ENCODE data around the gene KRT28. TPM values are rescaled to one million over a fixed set of nuclear protein-coding genes. Genes with fewer than 3 reads are reported as not detected.
A peak's percentile ranks its signal among the peaks of the same experiment; 100 is the strongest.

The KRT28 gene
- total RNA-seq, 1 experiment from 2014 or later, result not detected

DNA sequence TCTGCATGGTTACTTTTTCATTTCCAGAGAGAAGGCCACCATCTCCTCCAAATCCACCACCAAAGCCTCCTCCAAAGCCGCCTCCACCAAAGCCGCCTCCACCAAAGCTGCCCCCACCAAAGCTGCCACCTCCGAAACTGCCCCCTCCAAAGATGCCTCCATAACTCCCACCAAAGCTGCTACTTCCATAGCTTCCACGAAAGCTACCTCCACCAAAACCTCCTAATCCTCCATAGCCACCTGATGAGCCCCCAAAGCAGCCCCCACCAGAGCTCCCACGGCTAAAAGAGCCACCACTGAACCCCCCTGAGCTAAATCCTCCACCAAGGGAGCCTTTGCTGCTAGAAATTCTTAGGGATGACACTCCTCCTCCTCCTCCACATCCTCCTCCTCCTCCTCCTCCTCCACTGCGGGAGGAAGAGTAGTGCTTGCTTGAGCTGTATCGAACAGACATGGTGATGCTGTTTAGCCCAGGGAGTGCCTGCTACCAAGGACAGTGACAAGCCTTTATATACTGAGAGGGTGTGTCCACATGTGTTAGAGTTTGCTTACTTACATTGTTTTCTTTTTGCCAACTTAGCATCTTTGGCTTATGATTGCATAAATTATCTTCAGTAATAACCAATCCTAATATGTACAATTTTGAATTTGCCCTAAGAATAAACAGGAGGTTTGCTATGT is 22.5 kb upstream of the KRT28 start, which contains the start of gene KRT10:
TSS of gene KRT10 (minus strand) at position 483 of the 681 bp plus-strand sequence. CDS start at position 454, 29 bp downstream.
- Histone ChIP-seq H3K4me3 (no peak within 1 kb of the TSS), H3K27me3 (ENCODE audit: insufficient read depth, low read depth) (no peaks in the 10 kb centered on the region), H3K27ac (no peak within 1 kb of the TSS), H3K79me2 (ENCODE audit: low read depth) (peaks cover 48% of the 10 kb centered on the region), H2AFZ (no peak within 1 kb of the TSS), H3K4me1 (replicated peaks; ENCODE audit: insufficient read depth) (peaks cover 21% of the 10 kb centered on the region), H3K9me3 (ENCODE audit: insufficient read depth, low read depth) (peaks cover 4% of the 10 kb centered on the region; the same call in 1 of the 2 replicates), H3K9me2 (ENCODE audit: insufficient read depth) (no peaks in the 10 kb centered on the region), H3K36me3 (ENCODE audit: low read depth) (peaks cover 3% of the 10 kb centered on the region; the same call in 1 of the 2 replicates), H4K20me1 (ENCODE audit: insufficient read depth) (no peaks in the 10 kb centered on the region), H3F3A (ENCODE audit: insufficient read depth, low read depth) (peaks cover 36% of the 10 kb centered on the region), H3K4me2 (no peak within 1 kb of the TSS)
- DNase-seq, result no peak
- ChIA-PET POLR2A (ENCODE audit: unreplicated experiment) (no interaction called here), CTCF (no interaction called here)
- intact Hi-C loops (cut with micrococcal nuclease; ENCODE audit: unreplicated experiment), result no loop called here
- TF ChIP-seq, protein P1, sequence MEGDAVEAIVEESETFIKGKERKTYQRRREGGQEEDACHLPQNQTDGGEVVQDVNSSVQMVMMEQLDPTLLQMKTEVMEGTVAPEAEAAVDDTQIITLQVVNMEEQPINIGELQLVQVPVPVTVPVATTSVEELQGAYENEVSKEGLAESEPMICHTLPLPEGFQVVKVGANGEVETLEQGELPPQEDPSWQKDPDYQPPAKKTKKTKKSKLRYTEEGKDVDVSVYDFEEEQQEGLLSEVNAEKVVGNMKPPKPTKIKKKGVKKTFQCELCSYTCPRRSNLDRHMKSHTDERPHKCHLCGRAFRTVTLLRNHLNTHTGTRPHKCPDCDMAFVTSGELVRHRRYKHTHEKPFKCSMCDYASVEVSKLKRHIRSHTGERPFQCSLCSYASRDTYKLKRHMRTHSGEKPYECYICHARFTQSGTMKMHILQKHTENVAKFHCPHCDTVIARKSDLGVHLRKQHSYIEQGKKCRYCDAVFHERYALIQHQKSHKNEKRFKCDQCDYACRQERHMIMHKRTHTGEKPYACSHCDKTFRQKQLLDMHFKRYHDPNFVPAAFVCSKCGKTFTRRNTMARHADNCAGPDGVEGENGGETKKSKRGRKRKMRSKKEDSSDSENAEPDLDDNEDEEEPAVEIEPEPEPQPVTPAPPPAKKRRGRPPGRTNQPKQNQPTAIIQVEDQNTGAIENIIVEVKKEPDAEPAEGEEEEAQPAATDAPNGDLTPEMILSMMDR (conservative IDR thresholded peaks at IDR 0.05), result no peak
- TF ChIP-seq EZH2 (IDR thresholded peaks at IDR 0.05; ENCODE audit: low read depth), result no peak
- BruUV-seq (replicated peaks), result no TSS peak

- ChIA-PET CTCF (no interaction called here), POLR2A (ENCODE audit: unreplicated experiment) (no interaction called here)
- Histone ChIP-seq H3K4me1 (replicated peaks; ENCODE audit: insufficient read depth) (peaks cover 25% of the 10 kb centered on the region), H4K20me1 (ENCODE audit: insufficient read depth) (no peaks in the 10 kb centered on the region), H3K4me2 (no peak overlapping the region), H3K9me3 (ENCODE audit: insufficient read depth, low read depth) (peaks cover 4% of the 10 kb centered on the region; the same call in 1 of the 2 replicates), H3K79me2 (ENCODE audit: low read depth) (peaks cover 49% of the 10 kb centered on the region), H3F3A (ENCODE audit: insufficient read depth, low read depth) (peaks cover 44% of the 10 kb centered on the region), H2AFZ (no peak overlapping the region), H3K4me3 (no peak overlapping the region), H3K27me3 (ENCODE audit: insufficient read depth, low read depth) (no peaks in the 10 kb centered on the region), H3K27ac (no peak overlapping the region), H3K36me3 (ENCODE audit: low read depth) (peaks cover 8% of the 10 kb centered on the region; the same call in 1 of the 2 replicates), H3K9me2 (ENCODE audit: insufficient read depth) (no peaks in the 10 kb centered on the region)
- TF ChIP-seq, protein P1 (conservative IDR thresholded peaks at IDR 0.05), result no peak
- no peak for DNase-seq
- intact Hi-C loops (cut with micrococcal nuclease; ENCODE audit: unreplicated experiment), result no loop called here
- no TSS peak for BruUV-seq (replicated peaks)
Observed at GRCh38 chr17:40821536-40821935, 21.8 kb upstream of the KRT28 start.

DNA sequence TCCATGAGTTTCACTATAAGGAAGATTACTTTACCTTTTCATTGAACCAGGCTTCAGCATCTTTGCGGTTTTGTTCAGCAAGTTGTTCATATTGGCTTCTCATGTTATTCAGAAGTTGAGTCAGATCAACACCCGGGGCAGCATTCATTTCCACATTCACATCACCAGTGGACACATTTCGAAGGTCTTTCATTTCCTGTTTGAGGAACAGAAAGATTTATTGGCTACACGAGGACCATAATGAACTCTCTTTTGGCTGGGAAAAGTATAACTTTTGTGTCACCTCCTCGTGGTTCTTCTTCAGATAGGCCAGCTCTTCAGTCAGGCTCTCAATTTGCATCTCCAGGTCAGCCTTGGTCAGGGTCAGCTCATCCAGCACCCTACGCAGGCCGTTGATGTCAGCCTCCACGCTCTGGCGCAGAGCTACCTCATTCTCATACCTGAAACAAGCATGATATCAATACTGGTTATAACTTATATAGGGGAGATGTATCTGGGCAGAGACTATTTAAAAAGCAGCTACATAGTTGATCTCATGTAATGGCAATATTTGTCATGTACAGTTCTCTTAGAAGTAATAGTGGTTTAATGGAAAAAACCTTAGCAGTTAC is 20.6 kb upstream of the KRT28 start:
- H4K20me1 ChIP-seq (ENCODE audit: insufficient read depth), result no peaks in the 10 kb centered on the region
- BruUV-seq (replicated peaks), result no TSS peak
- H3K9me3 ChIP-seq (ENCODE audit: insufficient read depth, low read depth), result peaks cover 4% of the 10 kb centered on the region; the same call in 1 of the 2 replicates
- intact Hi-C loops (cut with micrococcal nuclease; ENCODE audit: unreplicated experiment), result no loop called here
- POLR2A ChIA-PET (ENCODE audit: unreplicated experiment), result interaction anchor here (0.7 kb wide), 1 partner anchor 26 kb away, joined by 11 read pairs; no protein-coding TSS in a partner anchor
- H2AFZ ChIP-seq, result no peak overlapping the region
- peaks cover 43% of the 10 kb centered on the region for H3K79me2 ChIP-seq (ENCODE audit: low read depth)
- peak overlapping the region; percentile 83 for H3K4me3 ChIP-seq
- no peak for TF ChIP-seq EZH2 (IDR thresholded peaks at IDR 0.05; ENCODE audit: low read depth)
- TF ChIP-seq, protein P1 (conservative IDR thresholded peaks at IDR 0.05), result no peak
- CTCF ChIA-PET, result no interaction called here
- H3K4me2 ChIP-seq, result peak overlapping the region; percentile 77
- no peak for DNase-seq
- H3K9me2 ChIP-seq (ENCODE audit: insufficient read depth), result no peaks in the 10 kb centered on the region
- peak overlapping the region; percentile 83; the same call in 1 of the 2 replicates for H3K27ac ChIP-seq
- peaks cover 25% of the 10 kb centered on the region for H3K4me1 ChIP-seq (replicated peaks; ENCODE audit: insufficient read depth)
- peaks cover 8% of the 10 kb centered on the region; the same call in 1 of the 2 replicates for H3K36me3 ChIP-seq (ENCODE audit: low read depth)
- peaks cover 52% of the 10 kb centered on the region for H3F3A ChIP-seq (ENCODE audit: insufficient read depth, low read depth)
- H3K27me3 ChIP-seq (ENCODE audit: insufficient read depth, low read depth), result no peaks in the 10 kb centered on the region

Measured in PC-9 (cell line).